ENCODE measurements around the gene ECT2. TPM values are rescaled to one million over a fixed set of nuclear protein-coding genes. Genes with fewer than 3 reads are reported as not detected.

ECT2 gene
- polyA plus RNA-seq, 3 donors from 2014 or later: 2.7 to 4.8 (median 2.8) TPM

GRCh38 chr3:172868582-172869200, 118.2 kb downstream of the ECT2 start:
- Mint-ChIP-seq H3K4me1 (no peaks in the 10 kb centered on the region), H3K4me3 (no peak overlapping the region), H3K9me3 (peaks cover 0 to 5% (median 0%) of the 10 kb centered on the region in 6 donors), H3K27ac (no peak overlapping the region), H3K27me3 (ENCODE audit: low read depth in 3 of 3) (peaks cover 0 to 6% (median 3%) of the 10 kb centered on the region in 3 donors), H3K36me3 (no peaks in the 10 kb centered on the region)
- no peak for DNase-seq

- H3K9me3 Mint-ChIP-seq: peaks cover 0 to 5% (median 0%) of the 10 kb centered on the region in 6 donors
- H3K27ac Mint-ChIP-seq: no peak overlapping the region
- no peak for DNase-seq
- no peak overlapping the region for H3K4me3 Mint-ChIP-seq
- H3K27me3 Mint-ChIP-seq (ENCODE audit: low read depth in 3 of 3): peaks cover 0 to 6% (median 6%) of the 10 kb centered on the region in 3 donors
- no peaks in the 10 kb centered on the region for H3K36me3 Mint-ChIP-seq
- H3K4me1 Mint-ChIP-seq: no peaks in the 10 kb centered on the region
These were observed 118.8 kb downstream of the ECT2 start for GRCh38 chr3:172869368-172869771.

- no peak for DNase-seq
- no peak overlapping the region for H3K27ac Mint-ChIP-seq
- no peak overlapping the region for H3K4me3 Mint-ChIP-seq
- peaks cover 0 to 6% (median 6%) of the 10 kb centered on the region in 3 donors for H3K27me3 Mint-ChIP-seq (ENCODE audit: low read depth in 3 of 3)
- H3K36me3 Mint-ChIP-seq: no peaks in the 10 kb centered on the region
- H3K4me1 Mint-ChIP-seq: no peaks in the 10 kb centered on the region
- H3K9me3 Mint-ChIP-seq: peaks cover 0 to 5% (median 0%) of the 10 kb centered on the region in 6 donors
These were observed 119.4 kb downstream of the ECT2 start for GRCh38 chr3:172869784-172870518.

Other genes with a start within 250 kb of the ECT2 start
- gene TNFSF10, start 227.3 kb upstream of the ECT2 start, polyA plus RNA-seq: 10 to 100 TPM; 30.8 to 49.7 (median 44.6) TPM
- gene NCEH1, start 39.7 kb upstream of the ECT2 start, polyA plus RNA-seq: 1 to 10 TPM; 3.0 to 7.1 (median 4.5) TPM

Data from immature natural killer cell (primary cell).